NCI-H524 treated with DMSO at 0.1 percent for 48 hours (cell line): ENCODE measurements around the gene GMPPA.

Experiments
- DNase-seq: peaks from one replicate; lab custom pipeline; 2025; lab: John Stamatoyannopoulos, UW

The GMPPA gene

GRCh38 chr2:219486380-219486959 is 12.2 kb upstream of the GMPPA start:
- no peak for DNase-seq

DNA sequence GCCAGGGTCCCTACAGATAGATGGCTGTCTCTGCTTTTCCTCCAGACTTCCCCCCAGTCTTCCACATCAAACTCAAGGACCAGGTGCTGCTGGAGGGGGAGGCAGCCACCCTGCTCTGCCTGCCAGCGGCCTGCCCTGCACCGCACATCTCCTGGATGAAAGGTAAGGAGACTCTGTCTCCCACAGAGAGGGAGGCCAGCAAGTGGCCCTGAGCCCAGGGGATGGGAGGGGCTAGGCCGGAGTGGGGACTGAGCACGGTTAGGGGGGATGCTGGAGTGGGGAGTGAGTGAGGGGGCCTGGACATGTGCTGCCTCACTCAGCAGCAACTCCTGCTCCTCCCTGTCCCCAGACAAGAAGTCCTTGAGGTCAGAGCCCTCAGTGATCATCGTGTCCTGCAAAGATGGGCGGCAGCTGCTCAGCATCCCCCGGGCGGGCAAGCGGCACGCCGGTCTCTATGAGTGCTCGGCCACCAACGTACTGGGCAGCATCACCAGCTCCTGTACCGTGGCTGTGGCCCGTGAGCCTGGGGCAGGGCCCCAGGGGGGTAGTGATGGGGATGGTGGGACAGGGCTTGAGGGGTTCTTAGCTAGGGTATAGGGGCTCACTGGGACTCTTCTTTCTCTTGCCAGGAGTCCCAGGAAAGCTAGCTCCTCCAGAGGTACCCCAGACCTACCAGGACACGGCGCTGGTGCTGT is 10.4 kb upstream of the GMPPA start:
- DNase-seq = no peak

GRCh38 chr2:219488844-219489194 is 9.9 kb upstream of the GMPPA start:
- DNase-seq = no peak

DNA sequence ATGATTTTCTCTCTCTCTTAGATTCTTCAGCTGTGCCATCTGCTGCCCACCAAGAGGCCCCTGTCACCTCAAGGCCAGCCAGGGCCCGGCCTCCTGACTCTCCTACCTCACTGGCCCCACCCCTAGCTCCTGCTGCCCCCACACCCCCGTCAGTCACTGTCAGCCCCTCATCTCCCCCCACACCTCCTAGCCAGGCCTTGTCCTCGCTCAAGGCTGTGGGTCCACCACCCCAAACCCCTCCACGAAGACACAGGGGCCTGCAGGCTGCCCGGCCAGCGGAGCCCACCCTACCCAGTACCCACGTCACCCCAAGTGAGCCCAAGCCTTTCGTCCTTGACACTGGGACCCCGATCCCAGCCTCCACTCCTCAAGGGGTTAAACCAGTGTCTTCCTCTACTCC is 9.4 kb upstream of the GMPPA start:
- DNase-seq = no peak

DNA sequence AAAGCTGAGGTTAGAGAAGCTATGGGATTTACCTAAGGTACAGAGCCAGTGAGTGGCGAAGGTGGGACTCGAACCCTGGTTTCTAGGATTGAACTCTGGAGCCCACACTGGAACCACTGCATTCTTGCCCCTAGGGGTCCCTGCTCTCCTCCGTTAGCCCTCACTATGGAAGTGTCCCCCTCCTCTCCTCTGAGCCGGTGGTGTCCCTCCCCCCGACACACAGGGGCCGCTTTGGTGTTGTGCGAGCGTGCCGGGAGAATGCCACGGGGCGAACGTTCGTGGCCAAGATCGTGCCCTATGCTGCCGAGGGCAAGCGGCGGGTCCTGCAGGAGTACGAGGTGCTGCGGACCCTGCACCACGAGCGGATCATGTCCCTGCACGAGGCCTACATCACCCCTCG is 8.5 kb upstream of the GMPPA start:
- DNase-seq = no peak

DNA sequence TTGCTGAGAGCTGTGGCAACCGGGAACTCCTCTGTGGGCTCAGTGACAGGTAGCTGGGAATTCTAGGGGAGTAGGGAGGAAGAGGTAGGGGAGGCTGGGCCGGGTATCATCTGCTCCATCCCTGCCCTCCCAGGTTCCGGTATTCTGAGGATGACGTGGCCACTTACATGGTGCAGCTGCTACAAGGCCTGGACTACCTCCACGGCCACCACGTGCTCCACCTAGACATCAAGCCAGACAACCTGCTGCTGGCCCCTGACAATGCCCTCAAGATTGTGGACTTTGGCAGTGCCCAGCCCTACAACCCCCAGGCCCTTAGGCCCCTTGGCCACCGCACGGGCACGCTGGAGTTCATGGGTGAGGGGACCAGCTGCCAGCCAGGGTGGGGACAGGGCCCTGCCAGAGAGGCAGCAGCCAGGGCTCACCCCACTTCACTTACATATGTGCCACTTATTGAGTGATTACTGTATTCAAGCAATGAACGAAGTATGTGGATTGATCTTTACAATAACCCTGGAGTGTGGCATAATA is 8.0 kb upstream of the GMPPA start:
- no peak for DNase-seq

DNA sequence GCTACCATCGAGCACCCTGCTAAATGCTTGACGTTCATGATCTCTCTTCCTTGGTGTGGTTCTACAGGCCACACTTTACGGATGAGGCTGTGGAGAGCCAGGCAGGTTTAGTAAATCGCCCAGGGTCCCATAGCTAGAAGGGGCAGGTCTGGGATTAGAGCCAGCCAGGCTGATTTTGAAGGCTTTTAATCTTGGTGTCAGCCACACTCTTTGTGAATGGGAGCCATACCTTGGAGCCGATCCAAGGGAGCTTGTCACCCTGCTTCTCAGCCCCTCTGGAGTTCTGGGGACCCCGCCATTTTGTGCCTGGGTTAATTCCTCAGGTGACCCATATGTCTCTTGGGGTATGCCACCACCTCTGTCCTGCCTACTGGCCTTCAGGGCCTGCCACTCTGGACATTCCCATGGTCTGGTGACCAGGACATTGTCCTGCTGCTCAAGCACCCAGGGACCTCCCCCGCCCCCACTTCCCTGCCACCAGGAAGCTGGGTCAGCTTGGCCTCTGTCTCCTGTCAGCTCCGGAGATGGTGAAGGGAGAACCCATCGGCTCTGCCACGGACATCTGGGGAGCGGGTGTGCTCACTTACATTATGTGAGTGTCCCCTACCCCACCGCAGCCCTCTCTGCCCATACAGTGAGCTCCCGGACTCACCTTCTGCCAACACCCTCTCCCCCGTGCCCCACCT is 7.3 kb upstream of the GMPPA start:
- DNase-seq = no peak

DNA sequence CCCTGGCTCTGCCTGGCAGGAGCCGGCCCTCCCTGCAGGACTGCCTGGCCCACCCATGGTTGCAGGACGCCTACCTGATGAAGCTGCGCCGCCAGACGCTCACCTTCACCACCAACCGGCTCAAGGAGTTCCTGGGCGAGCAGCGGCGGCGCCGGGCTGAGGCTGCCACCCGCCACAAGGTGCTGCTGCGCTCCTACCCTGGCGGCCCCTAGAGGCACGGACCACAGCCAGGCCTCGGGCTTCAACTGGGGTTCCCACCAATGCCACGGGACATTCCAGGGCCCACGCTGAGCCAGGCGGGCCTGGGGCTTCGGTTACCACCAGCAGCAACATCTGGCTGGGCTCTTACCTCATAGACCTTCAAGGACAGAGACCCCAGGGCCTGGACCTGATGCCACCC is 6.1 kb upstream of the GMPPA start:
- no peak for DNase-seq

DNA sequence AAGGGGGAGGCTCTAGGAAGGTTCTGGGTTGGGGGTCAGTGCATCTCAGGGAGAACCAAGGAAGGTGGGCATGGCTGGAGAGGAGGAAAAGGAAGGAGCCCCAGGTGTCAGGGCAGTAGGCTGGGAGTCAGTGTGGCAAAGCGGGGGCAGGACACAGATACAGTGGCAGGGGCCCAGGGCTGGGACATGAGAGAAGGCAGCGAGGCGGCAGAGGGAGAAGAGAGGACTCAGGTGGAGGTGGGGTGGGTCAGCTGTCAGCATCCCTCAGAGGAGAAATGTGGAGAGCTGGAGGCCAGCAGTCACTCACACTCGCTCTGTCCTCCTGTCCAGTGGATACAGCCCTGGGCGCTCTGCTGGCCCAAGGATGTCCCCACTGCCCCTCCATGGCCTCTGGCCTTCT is 5.6 kb upstream of the GMPPA start:
- no peak for DNase-seq

DNA sequence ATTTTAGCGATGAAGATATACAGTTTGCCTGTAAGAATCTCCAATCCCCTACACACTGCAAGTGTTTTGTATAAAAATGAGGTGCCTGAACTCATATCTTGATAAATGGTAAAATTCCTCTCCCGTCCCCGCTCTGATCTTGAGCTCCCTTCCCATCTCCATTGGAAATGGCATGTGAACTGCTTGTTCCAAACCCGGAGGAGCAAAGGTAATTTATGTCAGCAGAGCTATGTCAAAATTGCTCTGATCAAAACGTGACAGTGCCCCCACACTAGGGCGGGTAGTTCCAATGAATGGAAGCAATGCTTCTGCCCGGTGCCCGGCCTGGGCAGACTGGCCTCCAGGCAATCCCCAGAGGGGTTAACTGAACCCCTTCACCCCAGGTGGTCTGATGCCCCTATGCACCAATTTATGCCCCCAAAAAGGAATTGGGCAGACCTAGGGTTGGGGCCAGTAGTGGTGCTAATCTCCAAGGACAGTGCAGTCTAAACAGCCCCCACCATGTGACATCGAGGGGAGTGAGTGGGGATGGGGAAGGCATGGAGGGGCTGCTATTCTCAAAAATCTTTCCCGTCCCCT is 3.6 kb upstream of the GMPPA start:
- no peak for DNase-seq

GRCh38 chr2:219495531-219496122 is 3.1 kb upstream of the GMPPA start:
- no peak for DNase-seq

DNA sequence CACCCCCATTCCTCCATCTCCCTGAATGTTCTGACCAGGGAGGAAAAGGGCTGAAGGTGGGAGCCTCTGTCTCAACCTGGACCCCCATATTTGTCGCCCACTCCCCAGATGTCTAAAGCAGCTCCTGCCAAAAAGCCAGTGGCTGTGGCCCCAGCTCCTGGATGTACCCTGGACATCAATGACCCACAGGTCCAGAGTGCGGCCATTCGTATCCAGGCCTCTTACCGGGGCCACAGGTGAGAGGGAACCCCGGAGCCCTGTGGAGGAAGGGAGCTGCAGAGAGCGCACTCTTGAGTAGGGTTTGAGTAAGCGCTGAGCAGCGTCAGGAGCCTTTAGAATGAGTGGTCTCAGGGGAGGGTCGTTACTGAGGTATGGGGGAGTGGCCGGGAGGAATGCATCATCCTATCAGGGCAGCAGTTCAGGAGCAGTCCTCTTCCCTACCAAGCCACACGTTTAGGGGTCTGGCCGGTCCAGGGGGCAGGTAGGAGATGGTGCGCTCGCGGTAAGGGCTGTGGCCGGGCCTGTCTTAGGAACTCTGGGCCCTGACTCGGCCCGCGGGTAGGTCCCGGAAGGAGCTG is 2.4 kb upstream of the GMPPA start:
- DNase-seq = no peak

GRCh38 chr2:219496825-219497494 is 1.7 kb upstream of the GMPPA start:
- no peak for DNase-seq

GRCh38 chr2:219497495-219498279 is 1.0 kb upstream of the GMPPA start:
- no peak for DNase-seq

DNA sequence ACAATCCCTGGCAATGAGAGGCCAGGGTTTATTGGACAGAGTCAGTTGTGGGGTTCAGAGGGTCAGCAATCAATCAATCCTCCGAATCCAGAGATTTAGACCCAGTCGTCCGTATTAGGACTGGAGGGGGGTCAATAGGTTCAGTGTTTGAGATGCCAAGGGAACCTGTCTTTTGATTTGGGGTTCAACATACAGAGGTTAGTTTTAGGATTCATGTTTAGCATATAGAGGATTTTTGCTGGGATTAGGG is 292 bp downstream of the GMPPA start:
- no peak for DNase-seq

GRCh38 chr2:219499555-219499954 is 864 bp downstream of the GMPPA start:
- no peak for DNase-seq

GRCh38 chr2:219500135-219500534 is 1.4 kb downstream of the GMPPA start:
- DNase-seq = no peak

DNA sequence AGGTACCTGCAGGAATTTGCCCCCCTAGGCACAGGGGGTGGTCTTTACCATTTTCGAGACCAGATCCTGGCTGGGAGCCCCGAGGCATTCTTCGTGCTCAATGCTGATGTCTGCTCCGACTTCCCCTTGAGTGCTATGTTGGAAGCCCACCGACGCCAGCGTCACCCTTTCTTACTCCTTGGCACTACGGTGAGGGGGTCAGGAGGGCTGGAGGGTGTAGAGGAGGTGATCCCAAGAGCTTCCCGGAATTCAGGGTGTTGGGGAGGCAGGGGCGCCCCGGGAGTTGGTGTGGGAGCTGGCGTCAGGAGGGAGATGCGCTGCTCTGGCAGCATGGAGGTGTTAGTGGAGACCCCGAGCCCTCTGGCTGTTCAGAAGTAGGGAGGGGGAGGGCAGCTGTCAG is 3.2 kb downstream of the GMPPA start:
- DNase-seq = no peak

DNA sequence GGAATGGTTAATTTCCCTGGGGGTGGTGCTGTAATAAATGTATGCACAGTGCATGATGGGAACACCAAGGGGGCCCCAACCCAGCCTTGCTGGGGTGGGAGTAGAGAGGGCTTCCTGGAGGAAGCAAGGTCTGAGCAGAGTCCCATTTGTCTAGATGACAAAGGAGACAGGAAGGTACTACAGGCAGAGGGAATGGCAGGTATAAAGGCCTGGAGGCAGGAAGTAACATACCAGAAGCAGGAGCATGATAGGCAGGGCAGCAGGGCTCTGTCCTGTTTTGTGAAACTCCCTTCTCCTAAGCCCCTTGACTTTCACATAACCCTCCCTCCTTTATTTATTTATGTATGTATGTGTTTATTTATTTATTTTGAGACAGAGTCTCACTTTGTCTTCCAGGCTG is 3.9 kb downstream of the GMPPA start:
- DNase-seq = no peak

DNA sequence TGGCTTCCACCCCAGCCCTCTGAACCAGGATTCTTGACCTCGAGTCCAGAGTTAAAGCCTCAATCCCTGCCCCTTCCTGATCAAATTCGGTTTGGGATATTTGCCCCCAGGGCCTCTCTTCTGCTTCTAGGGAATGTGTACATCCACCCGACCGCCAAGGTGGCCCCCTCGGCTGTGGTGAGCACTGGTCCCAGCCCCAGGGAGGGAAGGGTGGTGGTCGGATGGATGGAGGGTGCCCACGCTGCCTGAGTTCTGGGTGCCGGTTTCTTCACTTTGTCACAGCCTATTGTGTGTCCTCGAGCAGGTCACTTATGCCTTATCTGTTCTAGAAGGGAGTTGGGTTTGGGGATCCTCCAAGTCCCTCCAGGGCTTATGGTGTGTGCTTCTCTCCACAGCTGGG is 6.9 kb downstream of the GMPPA start:
- DNase-seq = no peak

GRCh38 chr2:219506153-219506801 is 7.6 kb downstream of the GMPPA start:
- no peak for DNase-seq
